Endothelial cell of umbilical vein (primary cell): Measurements from ENCODE around the gene MED6.

Experiments
- EZH2 ChIP-seq: IDR thresholded peaks from 2 replicates; pipeline ENCODE4 v1.6.1; 2012; ENCODE audit warnings: borderline replicate concordance, low read depth, mild to moderate bottlenecking, moderate library complexity, low read length, inconsistent platforms; ENCODE audit not compliant: severe bottlenecking
- FOS ChIP-seq: IDR thresholded peaks from 2 replicates; pipeline ENCODE4 v1.6.1; 2011; ENCODE audit warnings: mild to moderate bottlenecking, low read length, moderate library complexity, borderline replicate concordance; ENCODE audit not compliant: insufficient read depth
- JUN ChIP-seq: IDR thresholded peaks from 2 replicates; pipeline ENCODE4 v1.6.1; 2011; ENCODE audit warnings: borderline replicate concordance, low read depth; ENCODE audit not compliant: insufficient read length, insufficient read depth
- POLR2A ChIP-seq: IDR thresholded peaks from 2 replicates; pipeline ENCODE4 v1.6.1; 2012; ENCODE audit warnings: low read depth, mild to moderate bottlenecking, control low read depth, low read length
- POLR2AphosphoS5 ChIP-seq: IDR thresholded peaks from 2 replicates; pipeline ENCODE4 v1.6.1; 2012; ENCODE audit warnings: low read depth, mild to moderate bottlenecking, control low read depth, low read length, moderate library complexity; ENCODE audit not compliant: insufficient read depth
- TF ChIP-seq, protein P1 (sequence below), 2 donors: IDR thresholded peaks; 1 replicate in 1 of 2; 2 replicates in 1 of 2; pipeline ENCODE4 v1.5.1; 2011; ENCODE audit warnings: low read length in 2 of 2, mild to moderate bottlenecking in 2 of 2, moderate library complexity in 2 of 2, control low read depth in 1 of 2, inconsistent platforms in 1 of 2, low read depth in 1 of 2; ENCODE audit not compliant: insufficient read depth in 1 of 2; ENCODE audit errors: extremely low read depth in 1 of 2

- TF ChIP-seq, protein P1, sequence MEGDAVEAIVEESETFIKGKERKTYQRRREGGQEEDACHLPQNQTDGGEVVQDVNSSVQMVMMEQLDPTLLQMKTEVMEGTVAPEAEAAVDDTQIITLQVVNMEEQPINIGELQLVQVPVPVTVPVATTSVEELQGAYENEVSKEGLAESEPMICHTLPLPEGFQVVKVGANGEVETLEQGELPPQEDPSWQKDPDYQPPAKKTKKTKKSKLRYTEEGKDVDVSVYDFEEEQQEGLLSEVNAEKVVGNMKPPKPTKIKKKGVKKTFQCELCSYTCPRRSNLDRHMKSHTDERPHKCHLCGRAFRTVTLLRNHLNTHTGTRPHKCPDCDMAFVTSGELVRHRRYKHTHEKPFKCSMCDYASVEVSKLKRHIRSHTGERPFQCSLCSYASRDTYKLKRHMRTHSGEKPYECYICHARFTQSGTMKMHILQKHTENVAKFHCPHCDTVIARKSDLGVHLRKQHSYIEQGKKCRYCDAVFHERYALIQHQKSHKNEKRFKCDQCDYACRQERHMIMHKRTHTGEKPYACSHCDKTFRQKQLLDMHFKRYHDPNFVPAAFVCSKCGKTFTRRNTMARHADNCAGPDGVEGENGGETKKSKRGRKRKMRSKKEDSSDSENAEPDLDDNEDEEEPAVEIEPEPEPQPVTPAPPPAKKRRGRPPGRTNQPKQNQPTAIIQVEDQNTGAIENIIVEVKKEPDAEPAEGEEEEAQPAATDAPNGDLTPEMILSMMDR (IDR thresholded peaks at IDR 0.05; ENCODE audit: extremely low read depth in 1 of 2, insufficient read depth in 1 of 2, low read depth in 1 of 2, low read length in 2 of 2): no peak
- no peak for TF ChIP-seq POLR2AphosphoS5
- no peak for TF ChIP-seq POLR2A
- no peak for TF ChIP-seq FOS
- TF ChIP-seq EZH2: no peak
- no peak for TF ChIP-seq JUN
Observed at GRCh38 chr14:70576891-70577290, 23.6 kb downstream of the MED6 start.
